Activated naive CD4-positive, alpha-beta T cell treated with anti-CD3 and anti-CD28 coated beads for 36 hours (primary cell): ENCODE data around the gene GGA1. TPM values are rescaled to one million over a fixed set of nuclear protein-coding genes. Genes with fewer than 3 reads are reported as not detected.
"Not testable (repeated sequence)": the region's sequence is repeated elsewhere in the genome, so short reads cannot be mapped to it uniquely, and the experiment has no call there.

Experiments
- CTCF ChIA-PET: fragments of 350-600 bp; sonication (Branson Sonifier 250); formaldehyde crosslinking; loops from one replicate; lab custom pipeline; 2021; ENCODE audit warnings: antibody characterized with exemption; lab: Charles Lee
- DNase-seq: peaks from one replicate; pipeline ENCODE4 v3.0.0-alpha.2; 2020
- H3K27ac Mint-ChIP-seq: one replicate; pipeline ENCODE4 v1.8.0; 2021; ENCODE audit warnings: mild to moderate bottlenecking, mixed read lengths
- H3K27me3 Mint-ChIP-seq: one replicate; pipeline ENCODE4 v1.8.0; 2021; ENCODE audit warnings: low read depth, mixed read lengths
- H3K36me3 Mint-ChIP-seq: one replicate; pipeline ENCODE4 v1.8.0; 2021; ENCODE audit warnings: low read depth, mixed read lengths
- H3K4me1 Mint-ChIP-seq: one replicate; pipeline ENCODE4 v1.8.0; 2021; ENCODE audit warnings: low read depth, mixed read lengths
- H3K4me3 Mint-ChIP-seq: one replicate; pipeline ENCODE4 v1.8.0; 2021; ENCODE audit warnings: mild to moderate bottlenecking, moderate library complexity, mixed read lengths
- H3K9me3 Mint-ChIP-seq: one replicate; pipeline ENCODE4 v1.8.0; 2021; ENCODE audit warnings: mixed read lengths
- intact Hi-C: fragments of 100-400 bp; cut with micrococcal nuclease; formaldehyde crosslinking; loops from one replicate; pipeline ENCODE4 v1.15.1; 2023
- total RNA-seq, 2 experiments: library from RNA; stranded (reverse); gene quantifications; one replicate each; pipeline ENCODE4 v1.2.3, GENCODE V29; 2021

GGA1 gene
- total RNA-seq, 2 experiments from 2014 or later, result 46.1 to 49.1 TPM

GRCh38 chr22:37602546-37603277 is 5.9 kb upstream of the GGA1 start:
- intact Hi-C loops, H3K4me3 Mint-ChIP-seq, H3K36me3 Mint-ChIP-seq, H3K27me3 Mint-ChIP-seq, H3K27ac Mint-ChIP-seq, H3K9me3 Mint-ChIP-seq, DNase-seq: not testable (repeated sequence)
- CTCF ChIA-PET, result interaction anchor here (0.6 to 3.1 kb wide), 8 partner anchors 10 to 63 kb away, joined by 3 to 23 read pairs (median 4); no protein-coding TSS in a partner anchor
- H3K4me1 Mint-ChIP-seq, result peaks cover 34% of the 10 kb centered on the region

- intact Hi-C loops, result no loop called here
- no peak overlapping the region for H3K4me3 Mint-ChIP-seq
- no peak for DNase-seq
- H3K27me3 Mint-ChIP-seq, result no peaks in the 10 kb centered on the region
- no peaks in the 10 kb centered on the region for H3K36me3 Mint-ChIP-seq
- CTCF ChIA-PET, result interaction anchor here (0.7 to 3.1 kb wide), 3 partner anchors 12 to 118 kb away, joined by 3 to 23 read pairs (median 7); partner anchors contain the start of gene MFNG
- peaks cover 39% of the 10 kb centered on the region for H3K4me1 Mint-ChIP-seq
- H3K9me3 Mint-ChIP-seq, result no peaks in the 10 kb centered on the region
- H3K27ac Mint-ChIP-seq, result no peak overlapping the region
These were observed 4.6 kb upstream of the GGA1 start for GRCh38 chr22:37604074-37604473.

GRCh38 chr22:37604875-37605274 is 3.8 kb upstream of the GGA1 start:
- no peak overlapping the region for H3K27ac Mint-ChIP-seq
- peaks cover 43% of the 10 kb centered on the region for H3K4me1 Mint-ChIP-seq
- CTCF ChIA-PET, result interaction anchor here (1.1 to 4.0 kb wide), 4 partner anchors 12 to 41 kb away, joined by 4 to 23 read pairs (median 15); no protein-coding TSS in a partner anchor
- H3K36me3 Mint-ChIP-seq, result no peaks in the 10 kb centered on the region
- H3K4me3 Mint-ChIP-seq, result no peak overlapping the region
- H3K27me3 Mint-ChIP-seq, result no peaks in the 10 kb centered on the region
- no peaks in the 10 kb centered on the region for H3K9me3 Mint-ChIP-seq
- DNase-seq, result peak; percentile 70
- intact Hi-C loops, result loop anchor here (5.0 kb wide), 1 partner anchor 202 kb away; the partner anchor contains the start of gene GCAT

GRCh38 chr22:37607010-37607934 is 1.4 kb upstream of the GGA1 start:
- no peaks in the 10 kb centered on the region for H3K9me3 Mint-ChIP-seq
- intact Hi-C loops, result loop anchor here (5.0 kb wide), 1 partner anchor 200 kb away; the partner anchor contains the start of gene GCAT
- CTCF ChIA-PET, result interaction anchor here (0.7 to 5.0 kb wide), 29 partner anchors 10 to 365 kb away, joined by 3 to 42 read pairs (median 4); partner anchors contain the start of gene NOL12

GRCh38 chr22:37607935-37608476 is 628 bp upstream of the GGA1 start:
- no peaks in the 10 kb centered on the region for H3K36me3 Mint-ChIP-seq
- CTCF ChIA-PET, result interaction anchor here (0.7 to 5.0 kb wide), 14 partner anchors 16 to 255 kb away, joined by 3 to 42 read pairs (median 14); partner anchors contain the start of genes MFNG and NOL12
- H3K9me3 Mint-ChIP-seq, result no peaks in the 10 kb centered on the region
- peak overlapping the region; percentile 76 for H3K4me3 Mint-ChIP-seq
- no peak for DNase-seq
- peak overlapping the region; percentile 98 for H3K27ac Mint-ChIP-seq
- intact Hi-C loops, result loop anchor here (1.0 to 5.0 kb wide), 12 partner anchors 16 to 486 kb away; partner anchors contain the start of genes ANKRD54, EIF3L, GCAT and NOL12
- H3K4me1 Mint-ChIP-seq, result peaks cover 50% of the 10 kb centered on the region
- no peaks in the 10 kb centered on the region for H3K27me3 Mint-ChIP-seq

More at GRCh38 chr22:37607010-37607934, 1.4 kb upstream of the GGA1 start:
- peak; percentile 94 for DNase-seq
- H3K36me3 Mint-ChIP-seq, result no peaks in the 10 kb centered on the region
- peaks cover 53% of the 10 kb centered on the region for H3K4me1 Mint-ChIP-seq
- H3K27ac Mint-ChIP-seq, result peak overlapping the region; percentile 98
- H3K27me3 Mint-ChIP-seq, result no peaks in the 10 kb centered on the region
- H3K4me3 Mint-ChIP-seq, result peak overlapping the region; percentile 76

- H3K27ac Mint-ChIP-seq, result peak overlapping the region; percentile 79
- H3K9me3 Mint-ChIP-seq, result no peaks in the 10 kb centered on the region
- DNase-seq, result peak; percentile 55
- intact Hi-C loops, result loop anchor here (2.0 to 5.0 kb wide), 2 partner anchors 17 to 198 kb away; partner anchors contain the start of gene GCAT
- peak overlapping the region; percentile 86 for H3K4me3 Mint-ChIP-seq
- CTCF ChIA-PET, result interaction anchor here (0.7 to 5.0 kb wide), 9 partner anchors 12 to 77 kb away, joined by 3 to 42 read pairs (median 4); partner anchors contain the start of gene NOL12
- H3K36me3 Mint-ChIP-seq, result no peaks in the 10 kb centered on the region
- H3K4me1 Mint-ChIP-seq, result peaks cover 47% of the 10 kb centered on the region
- no peaks in the 10 kb centered on the region for H3K27me3 Mint-ChIP-seq
These were observed 862 bp downstream of the GGA1 start for GRCh38 chr22:37609240-37610152.

GRCh38 chr22:37610153-37610475 is 1.5 kb downstream of the GGA1 start:
- DNase-seq, intact Hi-C loops, H3K9me3 Mint-ChIP-seq, H3K36me3 Mint-ChIP-seq, H3K27me3 Mint-ChIP-seq: not testable (repeated sequence)
- Mint-ChIP-seq H3K4me3 (peak overlapping the region; percentile 86), H3K27ac (peak overlapping the region; percentile 79), H3K4me1 (peaks cover 42% of the 10 kb centered on the region)
- CTCF ChIA-PET, result interaction anchor here (0.9 to 5.0 kb wide), 5 partner anchors 18 to 76 kb away, joined by 3 to 29 read pairs (median 4); partner anchors contain the start of gene NOL12

- no peak for DNase-seq
- no peak overlapping the region for H3K27ac Mint-ChIP-seq
- intact Hi-C loops, result no loop called here
- peaks cover 2% of the 10 kb centered on the region for H3K36me3 Mint-ChIP-seq
- CTCF ChIA-PET, result interaction anchor here (0.9 to 5.0 kb wide), 4 partner anchors 17 to 75 kb away, joined by 3 to 29 read pairs (median 4); partner anchors contain the start of gene NOL12
- H3K4me3 Mint-ChIP-seq, result peak overlapping the region; percentile 86
- H3K4me1 Mint-ChIP-seq, result peaks cover 37% of the 10 kb centered on the region
- no peaks in the 10 kb centered on the region for H3K27me3 Mint-ChIP-seq
- H3K9me3 Mint-ChIP-seq, result no peaks in the 10 kb centered on the region
These were observed 2.0 kb downstream of the GGA1 start for GRCh38 chr22:37610480-37611129.

- H3K27me3 Mint-ChIP-seq, result no peaks in the 10 kb centered on the region
- H3K27ac Mint-ChIP-seq, result no peak overlapping the region
- H3K4me1 Mint-ChIP-seq, result peaks cover 33% of the 10 kb centered on the region
- H3K4me3 Mint-ChIP-seq, result no peak overlapping the region
- CTCF ChIA-PET, result interaction anchor here (1.3 to 5.0 kb wide), 3 partner anchors 17 to 32 kb away, joined by 4 to 29 read pairs (median 12); no protein-coding TSS in a partner anchor
- intact Hi-C loops, result no loop called here
- no peaks in the 10 kb centered on the region for H3K9me3 Mint-ChIP-seq
- DNase-seq, result no peak
- peaks cover 2% of the 10 kb centered on the region for H3K36me3 Mint-ChIP-seq
These were observed 2.6 kb downstream of the GGA1 start for GRCh38 chr22:37611207-37611606.

- DNase-seq, result no peak
- CTCF ChIA-PET, result interaction anchor here (0.5 to 7.7 kb wide), 5 partner anchors 11 to 538 kb away, joined by 3 to 32 read pairs (median 3); no protein-coding TSS in a partner anchor
- H3K4me1 Mint-ChIP-seq, result no peaks in the 10 kb centered on the region
- intact Hi-C loops, result no loop called here
- no peaks in the 10 kb centered on the region for H3K9me3 Mint-ChIP-seq
- no peaks in the 10 kb centered on the region for H3K27me3 Mint-ChIP-seq
- H3K27ac Mint-ChIP-seq, result no peak overlapping the region
- peaks cover 10% of the 10 kb centered on the region for H3K36me3 Mint-ChIP-seq
- H3K4me3 Mint-ChIP-seq, result no peak overlapping the region
These were observed 7.8 kb downstream of the GGA1 start for GRCh38 chr22:37616201-37617083.
